Forelimb muscle (tissue), 1 donor: Measurements from ENCODE around the gene NDST4. TPM values are rescaled to one million over a fixed set of nuclear protein-coding genes. Genes with fewer than 3 reads are reported as not detected.
"Not testable (repeated sequence)": the region's sequence is repeated elsewhere in the genome, so short reads cannot be mapped to it uniquely, and the experiment has no call there.

Experiments used
- DNase-seq: peaks from one replicate; pipeline ENCODE4 v3.0.0-alpha.2; 2013; ENCODE audit warnings: low read depth
- polyA plus RNA-seq: library from polyadenylated mRNA; unstranded; fragments of 120-200 nt; gene quantifications from one replicate; pipeline ENCODE4 v1.2.1, GENCODE V29; 2013; ENCODE audit not compliant: insufficient read length

The NDST4 gene
- polyA plus RNA-seq, 1 donor = 1.0 TPM

- DNase-seq = no peak
Measured at GRCh38 chr4:115054836-115055235, 58.6 kb downstream of the NDST4 start.

- DNase-seq = no peak
Measured at GRCh38 chr4:115053313-115053712, 60.1 kb downstream of the NDST4 start.

GRCh38 chr4:115042496-115042895 is 70.9 kb downstream of the NDST4 start:
- no peak for DNase-seq

GRCh38 chr4:115030281-115030680 is 83.1 kb downstream of the NDST4 start:
- no peak for DNase-seq

- no peak for DNase-seq
Measured at GRCh38 chr4:115028682-115029410, 84.6 kb downstream of the NDST4 start.

- DNase-seq = no peak
Measured at GRCh38 chr4:114999880-115000279, 113.5 kb downstream of the NDST4 start.

GRCh38 chr4:114998316-114998715 is 115.1 kb downstream of the NDST4 start:
- DNase-seq = no peak

GRCh38 chr4:114997576-114998247 is 115.7 kb downstream of the NDST4 start:
- DNase-seq = no peak

GRCh38 chr4:114986133-114986532 is 127.3 kb downstream of the NDST4 start:
- DNase-seq = no peak

DNA sequence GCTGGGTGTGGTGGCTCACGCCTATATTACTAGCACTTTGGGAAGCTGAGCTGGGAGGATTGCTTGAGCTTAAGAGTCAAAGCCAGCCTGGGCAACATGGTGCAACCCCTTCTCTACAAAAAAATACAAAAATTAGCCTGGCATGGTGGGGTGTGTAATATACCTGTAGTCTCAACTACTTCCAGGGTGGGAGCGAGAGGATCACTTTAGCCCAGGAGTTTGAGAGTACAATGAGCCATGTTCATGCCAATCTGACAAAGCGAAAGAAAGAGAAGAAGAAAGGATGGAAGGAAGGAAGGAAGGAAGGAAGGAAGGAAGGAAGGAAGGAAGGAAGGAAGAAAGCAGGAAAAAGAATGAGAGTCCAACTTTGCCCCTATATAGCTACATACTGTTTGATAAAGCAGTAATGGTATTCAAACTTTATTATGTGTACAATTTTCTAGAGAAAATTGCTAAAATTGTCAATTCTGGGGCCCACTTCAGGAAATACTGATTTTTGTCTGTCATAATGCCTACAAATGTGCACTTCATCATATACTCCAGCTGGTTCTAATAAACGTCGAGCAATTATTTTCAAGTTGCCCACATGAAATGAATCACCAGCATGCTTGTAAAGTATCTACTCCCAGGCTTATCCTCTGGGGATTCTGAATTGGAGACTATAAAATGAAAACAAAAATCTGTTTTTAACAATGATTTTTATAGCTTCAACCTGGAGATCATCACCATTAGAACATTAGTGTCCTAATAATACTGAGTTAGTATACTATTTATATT is 132.3 kb downstream of the NDST4 start:
- no peak for DNase-seq

DNA sequence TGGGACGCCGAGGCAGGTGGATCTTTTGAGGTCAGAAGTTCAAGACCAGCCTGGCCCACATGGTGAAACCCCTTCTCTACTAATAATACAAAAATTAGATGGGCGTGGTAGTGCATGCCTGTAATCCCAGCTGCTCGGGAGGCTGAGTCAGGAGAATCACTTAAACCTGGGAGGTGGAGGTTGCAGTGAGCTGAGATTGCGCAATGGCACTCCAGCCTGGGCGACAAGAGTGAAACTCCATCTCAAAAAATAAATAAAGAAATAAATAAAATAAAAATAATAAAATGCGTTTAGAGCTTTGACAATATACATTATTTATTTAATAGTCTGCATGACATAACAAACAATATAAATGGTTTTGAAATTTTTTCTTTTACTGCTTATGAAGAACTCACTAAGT is 133.0 kb downstream of the NDST4 start:
- DNase-seq = not testable (repeated sequence)

GRCh38 chr4:114976901-114977300 is 136.5 kb downstream of the NDST4 start:
- DNase-seq = no peak

DNA sequence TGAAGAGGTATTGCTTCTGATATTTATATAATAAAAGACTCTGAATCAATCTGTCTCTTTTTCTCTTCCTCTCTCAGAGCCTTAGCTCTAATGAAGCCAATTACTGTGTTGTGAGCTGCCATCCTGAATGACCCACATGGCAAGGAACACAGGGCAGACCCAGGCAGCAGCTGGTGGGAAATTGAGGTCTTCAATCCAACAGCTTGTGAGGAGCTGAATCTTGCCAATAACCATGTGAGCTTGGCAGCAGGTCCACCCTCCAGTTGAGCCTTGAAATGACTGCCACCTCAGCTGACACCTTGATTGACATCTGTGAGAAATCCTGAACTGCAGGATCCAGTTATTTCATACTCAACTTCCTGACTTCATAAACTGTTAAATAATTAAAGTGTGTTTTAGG is 149.4 kb downstream of the NDST4 start:
- no peak for DNase-seq

- no peak for DNase-seq
Measured at GRCh38 chr4:114945616-114946015, 167.8 kb downstream of the NDST4 start.

DNA sequence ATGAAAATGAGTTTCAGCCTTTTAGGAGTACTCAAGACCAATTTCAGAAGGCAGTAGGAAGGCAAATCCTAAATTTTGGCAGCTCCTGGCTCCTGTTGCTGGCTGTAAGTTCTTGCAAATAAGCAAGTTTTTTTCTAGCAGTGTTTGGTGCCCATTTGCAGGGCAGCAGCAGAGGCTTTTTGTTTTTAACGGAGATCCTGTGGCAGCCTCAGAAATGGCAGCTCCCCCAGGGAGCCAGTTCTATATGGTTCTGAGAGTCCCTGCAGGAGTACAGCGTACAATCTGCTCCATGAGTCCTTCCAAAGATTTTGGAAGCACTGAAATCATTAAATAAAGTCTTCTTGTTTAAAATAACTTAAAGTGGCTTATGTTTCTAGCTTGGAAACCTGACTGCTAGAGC is 171.9 kb downstream of the NDST4 start:
- no peak for DNase-seq

DNA sequence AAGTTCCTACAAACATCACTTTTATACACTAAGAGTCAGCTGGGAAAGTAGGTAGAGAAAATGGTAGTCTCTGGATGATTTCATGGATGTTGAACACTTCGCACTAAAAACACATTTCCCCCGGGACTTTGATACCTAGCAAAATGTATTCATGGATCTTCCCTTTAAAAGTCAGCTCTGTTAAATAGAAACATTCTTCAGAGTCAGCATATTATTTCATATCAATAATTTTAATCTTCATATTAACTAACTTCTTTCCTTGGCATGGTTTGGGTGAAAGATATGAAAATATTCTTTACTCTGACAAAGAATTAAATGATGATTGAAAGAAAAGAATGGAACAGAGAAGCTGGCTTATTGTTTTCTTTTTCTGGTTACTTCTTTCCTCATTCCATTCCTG is 185.5 kb downstream of the NDST4 start:
- no peak for DNase-seq

- DNase-seq = no peak
Measured at GRCh38 chr4:114926583-114926982, 186.8 kb downstream of the NDST4 start.

GRCh38 chr4:114924311-114924710 is 189.1 kb downstream of the NDST4 start:
- DNase-seq = no peak

DNA sequence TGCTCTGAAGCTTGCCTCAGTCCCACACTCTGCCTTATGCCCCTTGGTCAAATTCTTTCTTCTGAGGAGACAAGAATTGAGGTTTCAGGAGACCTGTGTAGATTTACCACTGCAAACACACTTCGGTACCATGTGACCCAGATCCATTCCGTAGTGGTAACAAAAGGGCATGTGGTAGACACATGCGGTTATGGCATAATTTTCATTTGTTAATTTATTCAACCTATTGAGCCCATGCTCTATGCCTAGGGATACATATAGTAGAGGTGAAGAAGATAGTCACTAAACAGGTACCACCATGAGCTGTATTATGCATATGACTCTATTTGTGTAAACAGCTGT is 190.9 kb downstream of the NDST4 start:
- no peak for DNase-seq

DNA sequence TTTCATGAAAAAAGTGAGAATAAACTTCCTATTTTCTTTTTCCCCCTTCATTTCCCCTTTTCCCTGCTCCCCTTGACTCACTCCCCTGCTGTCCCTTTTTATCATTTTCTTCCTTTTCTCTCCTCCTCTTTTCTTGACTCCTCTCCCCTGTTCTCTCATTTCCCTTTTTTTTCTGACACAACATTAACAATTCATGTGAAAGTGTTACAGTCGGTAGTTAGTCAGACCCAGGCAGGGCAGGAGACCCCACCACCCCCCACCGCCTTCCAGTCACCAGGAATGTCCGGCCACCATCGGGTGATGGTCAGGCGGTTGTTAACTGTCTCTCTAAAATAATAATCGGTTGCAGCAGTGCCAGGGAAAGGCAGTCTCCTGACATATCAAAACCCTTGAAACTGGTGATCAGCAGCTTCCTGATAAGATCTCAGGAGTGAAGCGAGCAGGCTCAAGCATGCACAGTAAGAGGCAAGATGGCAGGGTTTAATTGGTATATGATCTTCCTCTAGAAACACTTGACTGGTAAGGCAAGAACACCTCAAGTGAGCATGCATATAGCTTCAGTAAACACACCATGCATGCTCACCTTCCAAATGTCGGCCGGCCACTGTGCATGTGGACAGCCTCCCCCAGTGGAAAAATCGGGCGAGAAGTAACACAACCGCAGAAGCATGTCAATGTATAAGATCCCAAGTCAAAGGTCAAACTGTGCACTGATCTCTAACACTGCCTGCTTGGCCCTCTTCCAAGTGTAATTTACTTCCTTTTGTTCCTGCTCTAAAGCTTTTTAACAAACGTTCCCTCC is 191.4 kb downstream of the NDST4 start:
- no peak for DNase-seq

DNA sequence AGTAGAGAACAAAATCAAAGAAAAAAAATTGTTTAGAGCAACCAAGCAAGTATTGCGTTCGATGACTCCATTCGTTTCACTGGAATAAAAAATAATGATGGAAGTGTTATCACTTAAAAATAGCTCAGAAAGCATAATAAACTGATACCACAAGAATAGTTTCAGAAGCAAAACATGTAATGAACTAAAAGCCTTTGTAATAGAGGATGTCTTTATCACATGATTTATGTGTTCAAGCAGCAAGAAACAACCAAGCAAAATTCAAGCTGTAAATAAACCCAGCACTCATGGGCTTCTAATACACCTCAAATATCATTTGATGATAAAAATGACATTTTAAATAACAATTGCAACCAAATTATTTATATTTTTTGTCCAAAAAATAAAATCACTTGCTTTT is 192.2 kb downstream of the NDST4 start:
- no peak for DNase-seq

- DNase-seq = no peak
Measured at GRCh38 chr4:114911111-114911510, 202.3 kb downstream of the NDST4 start.
